Keratinocyte (primary cell): ENCODE results near the gene PLA2G6. TPM values are rescaled to one million over a fixed set of nuclear protein-coding genes. Genes with fewer than 3 reads are reported as not detected.

Source experiments
- DNase-seq: peaks from one replicate; pipeline ENCODE4 v3.0.0-alpha.2; 2011; ENCODE audit warnings: low read depth, missing footprints, low spot score
- FAIRE-seq: peaks from 2 replicates; lab custom pipeline; 2011; peaks lifted over from hg19 to GRCh38; lab: Jason Lieb, UNC
- H2AFZ ChIP-seq: 2 replicates; pipeline ENCODE4 v1.6.0; 2012; ENCODE audit warnings: low read length, control low read depth, inconsistent platforms; ENCODE audit not compliant: control insufficient read depth
- H3K27ac ChIP-seq: 2 replicates; pipeline ENCODE4 v1.5.1; 2011; ENCODE audit warnings: low read length; ENCODE audit not compliant: control insufficient read depth, insufficient read depth
- H3K27me3 ChIP-seq: 3 replicates; pipeline ENCODE4 v1.6.0; 2011; ENCODE audit warnings: low read length; ENCODE audit not compliant: control insufficient read depth, insufficient read depth; ENCODE audit errors: extremely low read depth
- H3K36me3 ChIP-seq, 2 experiments: 2 replicates in 1 of 2; 3 replicates in 1 of 2; pipeline ENCODE4 v1.5.1; 2011; ENCODE audit warnings: low read length in 2 of 2, mild to moderate bottlenecking in 1 of 2; ENCODE audit not compliant: control insufficient read depth in 2 of 2, insufficient read depth in 2 of 2; ENCODE audit errors: extremely low read depth in 1 of 2
- H3K4me1 ChIP-seq: 3 replicates; pipeline ENCODE4 v1.5.1; 2011; ENCODE audit warnings: low read length; ENCODE audit not compliant: control insufficient read depth, insufficient read depth; ENCODE audit errors: extremely low read depth
- H3K4me2 ChIP-seq: 3 replicates; pipeline ENCODE4 v1.6.0; 2011; ENCODE audit warnings: low read depth, low read length; ENCODE audit not compliant: control insufficient read depth, insufficient read depth; ENCODE audit errors: extremely low read depth
- H3K4me3 ChIP-seq, 3 experiments: fragments of 200-600 bp in 1 of 3; sonication (generic) in 1 of 3; 2 replicates in 2 of 3; 3 replicates in 1 of 3; pipeline ENCODE4 v1.5.1; 2011 to 2016; ENCODE audit warnings: low read length in 3 of 3, mild to moderate bottlenecking in 3 of 3, control low read depth in 2 of 3, inconsistent platforms in 1 of 3, low read depth in 1 of 3, mixed read lengths in 1 of 3, mixed run types in 1 of 3, moderate library complexity in 1 of 3; ENCODE audit not compliant: control insufficient read depth in 2 of 3, insufficient read depth in 2 of 3; ENCODE audit errors: extremely low read depth in 1 of 3
- H3K79me2 ChIP-seq: 2 replicates; pipeline ENCODE4 v1.6.0; 2012; ENCODE audit warnings: low read length; ENCODE audit not compliant: control insufficient read depth, insufficient read depth
- H3K9ac ChIP-seq: 3 replicates; pipeline ENCODE4 v1.6.0; 2011; ENCODE audit warnings: low read length; ENCODE audit not compliant: control insufficient read depth, insufficient read depth; ENCODE audit errors: extremely low read depth
- H3K9me1 ChIP-seq: 3 replicates; pipeline ENCODE4 v1.6.0; 2011; ENCODE audit warnings: low read length; ENCODE audit not compliant: control insufficient read depth, insufficient read depth; ENCODE audit errors: extremely low read depth
- H3K9me3 ChIP-seq: 2 replicates; pipeline ENCODE4 v1.5.1; 2012; ENCODE audit warnings: low read depth, low read length; ENCODE audit not compliant: control insufficient read depth
- H4K20me1 ChIP-seq: 3 replicates; pipeline ENCODE4 v1.6.0; 2011; ENCODE audit warnings: low read length; ENCODE audit not compliant: control insufficient read depth, insufficient read depth; ENCODE audit errors: extremely low read depth
- EZH2 ChIP-seq: IDR thresholded peaks from one replicate; pipeline ENCODE4 v1.6.1; 2012; ENCODE audit warnings: inconsistent platforms, mild to moderate bottlenecking, low read length, moderate library complexity
- dilution Hi-C: fragments of 300-500 bp; cut with MboI; formaldehyde crosslinking; loops from one replicate; pipeline ENCODE4 v1.7.0; 2020; ENCODE audit warnings: low sequenced_read_pairs; ENCODE audit not compliant: extremely low pct_ligation_motif_present
- polyA plus RNA-seq, 5 experiments: library from polyadenylated mRNA; depleted of rRNA in 3 of 5; stranded (reverse) in 3 of 5; stranded (forward) in 1 of 5; unstranded in 1 of 5; fragments of >200 nt; gene quantifications; 1 replicate in 1 of 5; 2 replicates in 3 of 5; 3 replicates in 1 of 5; pipeline versions ENCODE4 v1.2.1 to v1.2.3, GENCODE V29; 2011 to 2012; ENCODE audit warnings: missing spikeins in 2 of 5, low read depth in 1 of 5, low replicate concordance in 1 of 5
- TF ChIP-seq, protein P1 (sequence below), 3 experiments: IDR thresholded peaks in 1 of 3; conservative IDR thresholded peaks in 1 of 3; optimal IDR thresholded peaks in 1 of 3; 2 replicates in 2 of 3; 3 replicates in 1 of 3; pipeline versions ENCODE3 to v1.5.1; 2011; ENCODE audit warnings: low read length in 3 of 3, mild to moderate bottlenecking in 3 of 3, moderate library complexity in 2 of 3, control low read depth in 1 of 3, inconsistent platforms in 1 of 3; ENCODE audit not compliant: insufficient read depth in 2 of 3; ENCODE audit errors: extremely low read depth in 1 of 3

The PLA2G6 gene
- polyA plus RNA-seq, 1 donor (not counting 4 experiments of a cell fraction or from before 2014, with no cell fraction given): 5.2 TPM

DNA sequence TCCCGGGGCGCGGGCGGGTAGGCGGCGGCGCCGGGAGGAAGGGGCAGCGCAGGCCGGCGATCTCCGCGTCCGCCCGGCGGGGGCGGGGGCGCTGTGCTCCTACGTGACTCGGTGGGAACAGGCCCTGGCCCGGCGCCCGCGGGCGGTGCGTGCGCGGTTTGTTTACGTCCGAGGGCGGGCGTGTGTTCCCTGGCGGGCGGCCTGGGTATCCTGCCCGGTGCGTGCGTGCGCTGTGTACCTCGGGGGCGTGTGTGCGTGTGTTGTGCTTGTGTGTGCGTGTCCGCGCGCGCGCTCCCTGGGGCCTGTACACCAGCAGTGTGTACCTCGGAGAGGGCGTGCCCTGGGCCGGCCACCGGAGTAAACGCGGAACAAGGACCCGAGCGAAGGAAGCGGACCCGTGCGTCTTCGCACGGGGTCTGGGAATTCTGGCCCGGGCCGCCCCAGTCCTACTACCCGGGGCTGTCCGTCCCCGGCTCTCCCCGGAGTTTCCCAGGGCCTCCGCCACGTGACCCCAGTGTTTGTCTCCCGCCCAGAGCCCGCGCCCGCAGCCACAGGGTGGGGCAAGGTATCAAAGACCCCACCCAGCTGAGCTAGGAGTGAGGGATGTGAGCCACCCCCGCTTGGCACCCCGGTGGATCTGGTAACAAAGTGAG, 20.9 kb upstream of the PLA2G6 start:
- dilution Hi-C loops: no loop called here
- TF ChIP-seq, protein P1, sequence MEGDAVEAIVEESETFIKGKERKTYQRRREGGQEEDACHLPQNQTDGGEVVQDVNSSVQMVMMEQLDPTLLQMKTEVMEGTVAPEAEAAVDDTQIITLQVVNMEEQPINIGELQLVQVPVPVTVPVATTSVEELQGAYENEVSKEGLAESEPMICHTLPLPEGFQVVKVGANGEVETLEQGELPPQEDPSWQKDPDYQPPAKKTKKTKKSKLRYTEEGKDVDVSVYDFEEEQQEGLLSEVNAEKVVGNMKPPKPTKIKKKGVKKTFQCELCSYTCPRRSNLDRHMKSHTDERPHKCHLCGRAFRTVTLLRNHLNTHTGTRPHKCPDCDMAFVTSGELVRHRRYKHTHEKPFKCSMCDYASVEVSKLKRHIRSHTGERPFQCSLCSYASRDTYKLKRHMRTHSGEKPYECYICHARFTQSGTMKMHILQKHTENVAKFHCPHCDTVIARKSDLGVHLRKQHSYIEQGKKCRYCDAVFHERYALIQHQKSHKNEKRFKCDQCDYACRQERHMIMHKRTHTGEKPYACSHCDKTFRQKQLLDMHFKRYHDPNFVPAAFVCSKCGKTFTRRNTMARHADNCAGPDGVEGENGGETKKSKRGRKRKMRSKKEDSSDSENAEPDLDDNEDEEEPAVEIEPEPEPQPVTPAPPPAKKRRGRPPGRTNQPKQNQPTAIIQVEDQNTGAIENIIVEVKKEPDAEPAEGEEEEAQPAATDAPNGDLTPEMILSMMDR (optimal IDR thresholded peaks at IDR 0.05 in 1 of 3, IDR thresholded peaks at IDR 0.05 in 1 of 3, conservative IDR thresholded peaks at IDR 0.05 in 1 of 3; ENCODE audit: extremely low read depth in 1 of 3, insufficient read depth in 2 of 3, low read length in 3 of 3): peak in 1 of 3 experiments; percentile 39
- TF ChIP-seq EZH2: no peak
- no peaks in the 10 kb centered on the region for H3K27me3 ChIP-seq
- H3K4me1 ChIP-seq: peaks cover 16% of the 10 kb centered on the region
- H4K20me1 ChIP-seq: peaks cover 13% of the 10 kb centered on the region
- H3K4me2 ChIP-seq: peak overlapping the region; percentile 92
- peak overlapping the region; percentile 95 for H3K9ac ChIP-seq
- no peaks in the 10 kb centered on the region for H3K9me3 ChIP-seq
- H2AFZ ChIP-seq: peak overlapping the region; percentile 12
- DNase-seq (no peak), FAIRE-seq (no peak)
- peak overlapping the region; percentile 93 to 97 (median 95) for H3K4me3 ChIP-seq
- H3K36me3 ChIP-seq: peaks cover 0 to 7% of the 10 kb centered on the region in 2 experiments
- H3K79me2 ChIP-seq: peaks cover 45% of the 10 kb centered on the region
- no peaks in the 10 kb centered on the region for H3K9me1 ChIP-seq
- H3K27ac ChIP-seq: peak overlapping the region; percentile 92

DNA sequence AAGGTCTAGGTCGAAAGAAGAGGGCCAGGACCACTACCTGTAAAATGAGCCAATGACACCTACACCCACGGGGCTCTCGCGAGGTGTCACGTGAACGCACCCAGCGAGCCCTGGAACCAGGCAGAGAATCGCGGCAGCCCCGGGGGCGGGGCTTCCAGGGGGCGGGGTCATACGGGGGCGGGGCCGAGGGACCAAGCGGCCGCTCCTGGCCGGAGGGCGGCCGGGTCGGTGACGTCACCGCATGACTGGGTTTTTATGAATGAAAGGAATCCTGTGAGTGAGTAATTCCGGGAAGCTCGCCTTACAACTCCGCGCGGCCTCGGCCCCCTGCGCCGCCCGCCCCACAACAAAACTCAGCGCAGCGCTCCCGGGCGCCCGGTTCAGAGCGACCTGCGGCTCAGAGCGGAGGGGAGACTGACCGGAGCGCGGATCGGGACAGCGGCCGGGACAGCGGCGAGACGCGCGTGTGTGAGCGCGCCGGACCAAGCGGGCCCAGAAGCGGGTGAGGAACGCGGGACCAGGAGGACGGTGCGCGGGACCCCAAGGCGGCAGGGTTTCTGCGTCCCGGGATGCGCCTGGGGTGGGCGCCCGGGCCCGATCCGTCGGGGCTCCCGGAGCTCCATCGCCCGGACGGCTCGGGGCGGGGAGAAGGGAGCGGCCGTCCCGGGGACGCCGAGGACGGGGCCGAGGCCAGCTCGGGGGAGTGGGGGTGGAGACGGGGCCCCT, 20.2 kb upstream of the PLA2G6 start, which contains the start of gene MAFF:
Gene MAFF, plus strand, starts transcription at position 284 of the 726 bp plus-strand sequence. CDS start 11,860 bp downstream, outside the sequence.
- Histone ChIP-seq H3K9ac (peak within 1 kb of the TSS; percentile 95), H3K36me3 (peaks cover 0 to 7% of the 10 kb centered on the region in 2 experiments), H3K4me3 (peak within 1 kb of the TSS; percentile 93 to 97 (median 95)), H3K27me3 (no peaks in the 10 kb centered on the region), H3K79me2 (peaks cover 43% of the 10 kb centered on the region), H3K9me1 (no peaks in the 10 kb centered on the region), H2AFZ (peak within 1 kb of the TSS; percentile 87), H3K27ac (peak within 1 kb of the TSS; percentile 92), H3K4me2 (peak within 1 kb of the TSS; percentile 95), H4K20me1 (peaks cover 13% of the 10 kb centered on the region), H3K4me1 (peaks cover 16% of the 10 kb centered on the region), H3K9me3 (no peaks in the 10 kb centered on the region)
- dilution Hi-C loops: no loop called here
- TF ChIP-seq, protein P1 (optimal IDR thresholded peaks at IDR 0.05 in 1 of 3, IDR thresholded peaks at IDR 0.05 in 1 of 3, conservative IDR thresholded peaks at IDR 0.05 in 1 of 3; ENCODE audit: extremely low read depth in 1 of 3, insufficient read depth in 2 of 3, low read length in 3 of 3): no peak
- no peak for TF ChIP-seq EZH2
- DNase-seq (peak; percentile 83), FAIRE-seq (peak; percentile 76)
